Stimulated activated naive CD8-positive, alpha-beta T cell treated with anti-CD3 and anti-CD28 coated beads, Interleukin-15, Interleukin-2, amounts not matched to agents 100 ng/mL and 50 ng/mL, for 24 hours (primary cell): ENCODE data around the gene ARHGAP15.

Experiments
- H3K27ac Mint-ChIP-seq: one replicate; pipeline ENCODE4 v1.8.0; 2021; ENCODE audit warnings: mild to moderate bottlenecking, mixed read lengths
- H3K27me3 Mint-ChIP-seq: one replicate; pipeline ENCODE4 v1.8.0; 2021; ENCODE audit warnings: mixed read lengths
- H3K36me3 Mint-ChIP-seq: one replicate; pipeline ENCODE4 v1.8.0; 2021; ENCODE audit warnings: low read depth, mixed read lengths
- H3K4me1 Mint-ChIP-seq: one replicate; pipeline ENCODE4 v1.8.0; 2021; ENCODE audit warnings: low read depth, mixed read lengths
- H3K4me3 Mint-ChIP-seq: one replicate; pipeline ENCODE4 v1.8.0; 2021; ENCODE audit warnings: mild to moderate bottlenecking, mixed read lengths
- H3K9me3 Mint-ChIP-seq: one replicate; pipeline ENCODE4 v1.8.0; 2021; ENCODE audit warnings: mixed read lengths

Gene ARHGAP15

DNA sequence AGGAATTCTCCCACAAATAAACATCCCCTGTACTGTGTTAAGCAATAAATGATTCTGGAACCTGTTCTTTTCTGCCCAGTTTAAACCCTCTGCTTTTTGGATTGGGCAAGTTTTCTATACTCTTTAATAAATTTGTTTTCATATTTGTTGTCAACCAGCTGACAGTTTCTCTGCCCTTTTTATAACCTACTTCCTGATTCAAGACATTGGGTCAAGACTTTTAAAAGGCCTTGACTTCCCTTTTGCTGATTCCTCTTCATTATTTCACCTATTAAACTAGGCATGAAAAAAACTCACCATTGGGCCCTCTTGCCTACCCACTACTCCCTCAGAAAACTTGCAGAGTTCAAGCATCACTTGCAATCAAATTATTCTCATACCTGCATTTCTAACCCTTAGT is 459.5 kb downstream of the ARHGAP15 start:
- no peaks in the 10 kb centered on the region for H3K27me3 Mint-ChIP-seq
- H3K36me3 Mint-ChIP-seq, result peaks cover 58% of the 10 kb centered on the region
- peak overlapping the region; percentile 36 for H3K27ac Mint-ChIP-seq

DNA sequence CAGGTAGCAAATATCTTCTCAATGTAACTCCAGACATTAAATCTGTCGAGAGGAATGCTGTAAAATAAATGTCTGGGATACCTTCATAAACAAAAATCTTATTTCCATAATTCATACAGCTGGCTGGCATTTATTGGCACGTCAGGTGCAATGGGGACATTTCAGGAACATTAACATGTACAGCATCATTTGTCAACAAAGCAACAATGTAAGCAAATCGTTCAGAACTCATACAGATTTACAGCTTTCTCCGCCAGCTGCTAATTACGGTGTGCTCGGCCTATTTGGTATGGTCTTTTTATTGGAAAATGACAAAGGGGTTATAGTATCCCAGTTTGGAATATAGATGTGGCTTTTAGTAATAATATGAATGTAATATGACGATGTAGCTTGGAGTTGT is 464.9 kb downstream of the ARHGAP15 start:
- H3K4me1 Mint-ChIP-seq, result no peaks in the 10 kb centered on the region
- H3K36me3 Mint-ChIP-seq, result peaks cover 44% of the 10 kb centered on the region
- H3K9me3 Mint-ChIP-seq, result no peaks in the 10 kb centered on the region
- no peaks in the 10 kb centered on the region for H3K27me3 Mint-ChIP-seq
- no peak overlapping the region for H3K27ac Mint-ChIP-seq
- no peak overlapping the region for H3K4me3 Mint-ChIP-seq

More for the DNA sequence above, 459.5 kb downstream of the ARHGAP15 start:
- peaks cover 3% of the 10 kb centered on the region for H3K4me1 Mint-ChIP-seq
- peaks cover 8% of the 10 kb centered on the region for H3K9me3 Mint-ChIP-seq
- H3K4me3 Mint-ChIP-seq, result no peak overlapping the region

DNA sequence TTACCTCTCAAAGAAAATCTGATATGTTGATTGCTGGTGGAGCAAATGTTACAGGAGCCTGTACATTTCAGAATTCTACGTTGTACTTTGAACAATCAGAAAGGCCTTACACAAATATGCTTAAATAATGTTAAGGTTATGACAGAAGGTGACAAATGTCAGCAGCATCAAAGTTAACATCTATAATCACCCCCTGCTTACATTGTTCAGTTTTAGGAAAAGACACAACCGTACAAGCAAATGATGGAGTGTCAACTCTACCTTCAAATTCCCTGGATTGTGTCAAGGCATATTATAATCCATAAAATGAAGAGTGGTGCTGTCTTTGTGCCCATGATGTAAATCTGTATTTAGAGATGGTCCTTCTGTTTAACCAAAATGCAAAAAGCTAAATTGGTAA is 465.5 kb downstream of the ARHGAP15 start:
- no peak overlapping the region for H3K4me3 Mint-ChIP-seq
- H3K9me3 Mint-ChIP-seq, result no peaks in the 10 kb centered on the region
- H3K36me3 Mint-ChIP-seq, result peaks cover 49% of the 10 kb centered on the region
- H3K4me1 Mint-ChIP-seq, result no peaks in the 10 kb centered on the region
- no peak overlapping the region for H3K27ac Mint-ChIP-seq
- no peaks in the 10 kb centered on the region for H3K27me3 Mint-ChIP-seq

DNA sequence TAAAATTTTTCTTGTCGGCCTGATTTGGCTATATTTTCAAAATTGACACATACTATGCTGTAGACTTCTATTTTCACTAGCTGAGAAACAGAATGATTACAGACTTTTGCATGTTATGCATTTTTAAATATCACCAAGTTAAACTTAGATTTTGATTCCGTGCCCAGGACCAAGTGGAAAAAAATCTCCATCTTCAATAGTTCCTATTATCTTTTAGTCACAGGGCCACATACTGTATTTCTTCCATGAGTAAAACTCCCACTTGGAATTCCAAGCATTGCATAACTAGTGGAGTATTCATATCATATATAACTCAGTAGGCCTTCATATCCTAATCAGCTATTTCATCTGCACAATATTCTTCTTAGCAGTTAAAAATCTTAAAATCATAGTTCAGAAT is 470.9 kb downstream of the ARHGAP15 start:
- no peaks in the 10 kb centered on the region for H3K9me3 Mint-ChIP-seq
- H3K4me3 Mint-ChIP-seq, result no peak overlapping the region
- no peak overlapping the region for H3K27ac Mint-ChIP-seq
- no peaks in the 10 kb centered on the region for H3K4me1 Mint-ChIP-seq
- H3K27me3 Mint-ChIP-seq, result no peaks in the 10 kb centered on the region
- peaks cover 33% of the 10 kb centered on the region for H3K36me3 Mint-ChIP-seq

DNA sequence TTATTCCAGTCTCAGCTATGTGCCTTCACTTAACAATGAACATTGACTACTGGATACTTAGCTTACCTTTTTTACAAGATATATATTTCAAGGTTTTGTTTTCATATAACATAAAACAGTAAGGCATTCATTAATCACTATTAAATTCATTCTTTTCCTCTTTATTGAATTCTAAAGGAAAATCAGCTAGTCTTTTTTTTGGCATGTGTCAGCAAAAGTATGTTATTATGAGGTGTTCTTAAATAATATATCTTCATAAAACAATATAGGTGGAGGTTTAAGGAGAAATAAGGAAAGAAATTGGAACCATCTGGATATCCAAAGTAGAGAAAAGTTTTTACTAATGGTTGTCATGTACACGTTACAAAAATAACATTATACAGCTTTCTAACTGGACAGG is 472.6 kb downstream of the ARHGAP15 start:
- Mint-ChIP-seq H3K27ac (no peak overlapping the region), H3K4me3 (no peak overlapping the region), H3K4me1 (no peaks in the 10 kb centered on the region)

DNA sequence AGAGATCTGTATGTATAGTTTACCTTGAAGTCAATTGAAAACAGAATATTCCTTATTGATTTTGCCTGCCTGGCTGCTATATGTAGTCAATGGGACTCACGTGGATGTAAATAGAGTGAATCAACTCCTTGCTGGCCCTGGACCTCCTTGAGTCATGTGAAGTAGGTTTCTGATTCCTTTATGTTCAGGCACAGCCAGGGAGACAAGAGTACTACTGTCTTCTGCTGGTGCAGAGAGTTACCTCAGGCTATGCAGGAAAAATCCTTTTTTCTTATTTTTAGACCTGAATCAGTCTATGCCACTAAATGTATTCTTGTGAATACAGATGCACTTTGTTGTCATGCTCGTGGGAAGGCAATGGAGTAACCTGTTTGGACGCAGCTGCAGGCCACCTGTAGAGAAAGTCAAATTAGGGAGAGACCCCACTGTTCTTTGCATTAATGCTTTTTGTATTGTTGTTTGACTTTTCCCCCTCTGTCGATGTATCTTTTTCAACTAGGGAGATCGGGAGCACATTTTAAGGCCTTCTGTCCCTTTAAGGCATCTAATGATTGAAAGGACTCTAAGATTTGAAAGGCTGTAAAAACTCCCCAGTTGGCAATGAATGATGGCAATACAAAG is 473.9 kb downstream of the ARHGAP15 start:
- Mint-ChIP-seq H3K27me3 (no peaks in the 10 kb centered on the region), H3K4me1 (peaks cover 12% of the 10 kb centered on the region)

More for the DNA sequence above, 472.6 kb downstream of the ARHGAP15 start:
- Mint-ChIP-seq H3K9me3 (no peaks in the 10 kb centered on the region), H3K36me3 (peaks cover 28% of the 10 kb centered on the region), H3K27me3 (no peaks in the 10 kb centered on the region)

DNA sequence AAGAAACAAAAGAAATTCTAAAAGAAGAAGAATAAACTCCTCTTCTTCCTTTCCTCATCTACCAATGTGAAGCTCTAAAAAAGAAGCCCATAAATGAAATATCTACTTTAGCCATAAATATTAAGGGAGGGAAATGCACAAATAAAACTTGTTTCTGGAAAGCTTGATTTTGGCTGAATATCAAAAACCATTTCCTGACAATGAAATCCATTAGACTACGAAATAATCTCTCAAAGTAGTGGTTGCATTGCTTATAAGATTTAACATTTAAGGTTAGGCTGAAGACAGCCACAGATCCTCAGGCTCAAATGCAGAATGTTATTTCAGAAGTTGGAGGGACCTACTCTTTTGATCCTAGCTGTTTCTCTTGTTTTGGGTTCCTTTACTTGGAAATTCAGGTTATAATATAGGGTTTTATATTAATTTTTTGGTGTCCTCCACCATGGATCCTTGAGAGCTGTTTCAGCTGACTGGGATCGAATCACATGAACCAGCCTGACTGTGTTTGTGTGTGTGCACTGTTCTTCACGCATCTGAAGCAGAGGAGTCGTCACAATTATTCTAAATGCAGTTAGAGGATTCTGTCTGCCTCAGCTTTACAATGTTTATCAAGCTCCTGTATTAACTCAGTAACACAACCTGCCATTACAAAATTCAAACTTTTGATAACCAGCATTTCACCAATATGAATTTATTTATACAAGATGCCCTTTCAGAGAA is 474.8 kb downstream of the ARHGAP15 start:
- peaks cover 13% of the 10 kb centered on the region for H3K4me1 Mint-ChIP-seq
- peaks cover 20% of the 10 kb centered on the region for H3K36me3 Mint-ChIP-seq
- H3K27me3 Mint-ChIP-seq, result no peaks in the 10 kb centered on the region
- H3K9me3 Mint-ChIP-seq, result no peaks in the 10 kb centered on the region
- H3K27ac Mint-ChIP-seq, result no peak overlapping the region
- H3K4me3 Mint-ChIP-seq, result no peak overlapping the region

More for the DNA sequence above, 473.9 kb downstream of the ARHGAP15 start:
- H3K9me3 Mint-ChIP-seq, result no peaks in the 10 kb centered on the region
- no peak overlapping the region for H3K4me3 Mint-ChIP-seq
- peaks cover 22% of the 10 kb centered on the region for H3K36me3 Mint-ChIP-seq
- H3K27ac Mint-ChIP-seq, result no peak overlapping the region

DNA sequence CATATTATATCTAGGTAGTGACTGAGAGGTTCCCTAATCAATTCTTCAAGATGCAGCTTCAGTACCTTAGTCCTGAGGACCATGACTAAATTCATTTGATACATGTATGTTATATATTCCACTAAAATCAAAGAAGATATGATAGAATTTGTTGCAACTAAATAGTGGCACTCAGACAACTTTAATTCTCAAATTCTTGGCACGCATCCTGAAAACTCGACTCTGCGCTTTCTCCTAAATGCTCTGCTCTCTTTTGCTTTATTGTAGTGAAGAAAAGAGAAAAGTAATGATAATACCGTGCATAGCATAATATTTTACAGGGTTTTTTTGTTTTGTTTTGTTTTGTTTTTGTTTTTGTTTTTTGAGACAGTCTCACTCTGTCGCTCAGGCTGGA is 475.3 kb downstream of the ARHGAP15 start:
- H3K27me3 Mint-ChIP-seq, result no peaks in the 10 kb centered on the region
- H3K36me3 Mint-ChIP-seq, result peaks cover 14% of the 10 kb centered on the region
- peaks cover 14% of the 10 kb centered on the region for H3K4me1 Mint-ChIP-seq
- H3K27ac Mint-ChIP-seq, result no peak overlapping the region
- H3K4me3 Mint-ChIP-seq, result no peak overlapping the region
- H3K9me3 Mint-ChIP-seq, result no peaks in the 10 kb centered on the region

DNA sequence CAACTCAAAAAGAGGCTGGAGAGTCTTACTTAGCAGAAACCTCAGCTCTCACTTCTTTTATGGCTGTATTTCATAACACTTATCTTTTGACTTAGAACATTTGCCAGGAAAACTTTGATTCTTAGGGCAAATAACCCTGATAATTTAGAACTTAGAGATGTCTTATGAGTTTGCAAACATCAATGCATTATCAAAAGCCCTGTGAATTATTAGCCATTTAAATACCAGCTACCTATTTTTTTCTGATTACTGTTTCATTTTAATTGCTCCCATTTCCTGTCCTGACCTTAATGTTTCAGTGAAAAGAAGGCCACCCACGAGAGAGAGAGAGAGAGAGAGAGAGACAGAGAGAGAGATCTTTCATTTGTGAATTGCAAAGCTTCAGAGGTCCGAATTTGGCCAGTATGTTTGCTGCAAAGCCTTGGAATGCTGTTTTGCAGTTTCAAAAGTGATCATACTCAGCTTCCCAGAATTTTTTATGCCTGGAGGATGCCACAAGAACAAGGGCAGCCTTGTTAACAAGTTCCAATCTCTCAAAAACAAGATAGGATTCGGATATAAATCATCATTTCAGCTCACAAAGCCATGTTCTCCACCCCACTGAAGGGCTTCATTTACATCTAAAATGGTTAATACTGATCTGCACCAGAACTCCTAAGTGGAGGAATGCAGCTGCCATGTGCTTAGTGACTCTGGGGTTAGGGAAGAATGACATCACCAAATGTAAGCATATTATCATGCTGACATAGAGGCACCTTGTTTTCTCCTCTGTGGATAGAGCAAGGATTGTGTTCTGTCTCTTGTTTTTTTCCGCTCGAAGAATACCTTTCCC is 478.2 kb downstream of the ARHGAP15 start:
- Mint-ChIP-seq H3K9me3 (no peaks in the 10 kb centered on the region), H3K4me1 (peaks cover 16% of the 10 kb centered on the region), H3K27ac (no peak overlapping the region), H3K27me3 (no peaks in the 10 kb centered on the region), H3K36me3 (peaks cover 10% of the 10 kb centered on the region), H3K4me3 (no peak overlapping the region)

DNA sequence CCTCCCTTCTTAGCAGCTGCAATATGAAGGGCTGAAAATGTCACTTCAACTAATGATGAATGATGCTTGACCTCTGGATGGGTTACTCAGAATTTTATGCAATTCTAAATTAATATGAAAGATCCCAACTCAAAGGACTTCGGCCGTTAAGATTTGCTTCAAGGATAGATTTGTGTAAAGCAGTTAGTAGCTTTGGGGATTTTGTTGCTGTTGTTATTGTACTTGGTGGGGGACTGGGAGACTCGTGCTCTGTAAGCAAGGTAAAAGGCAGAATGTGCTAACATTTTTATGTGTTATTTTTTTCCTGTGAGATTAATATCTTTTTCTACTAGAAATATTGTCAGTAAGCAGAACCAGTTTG is 478.8 kb downstream of the ARHGAP15 start:
- Mint-ChIP-seq H3K9me3 (no peaks in the 10 kb centered on the region), H3K4me3 (no peak overlapping the region), H3K27me3 (no peaks in the 10 kb centered on the region), H3K36me3 (peaks cover 10% of the 10 kb centered on the region), H3K4me1 (peaks cover 16% of the 10 kb centered on the region), H3K27ac (no peak overlapping the region)

DNA sequence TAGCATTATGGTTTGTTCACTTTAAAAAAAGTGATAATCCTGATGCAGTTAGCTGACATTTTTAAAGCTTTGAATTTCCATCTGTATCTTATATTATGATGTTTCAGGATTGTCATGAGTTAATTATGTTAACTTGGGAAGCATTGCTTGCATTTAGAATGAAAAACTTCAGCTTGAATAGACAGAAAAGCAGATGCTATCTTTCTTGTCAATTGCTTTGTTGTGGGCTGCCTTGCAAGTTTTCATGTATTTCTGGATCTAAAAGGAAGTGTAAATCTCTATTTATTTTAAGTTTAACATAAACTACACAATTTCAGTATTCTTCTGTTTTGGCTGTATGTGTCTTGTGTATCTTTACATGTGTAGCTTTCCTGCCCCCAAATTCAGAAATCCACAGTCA is 479.5 kb downstream of the ARHGAP15 start:
- H3K4me1 Mint-ChIP-seq, result peaks cover 16% of the 10 kb centered on the region
- H3K36me3 Mint-ChIP-seq, result peaks cover 11% of the 10 kb centered on the region

DNA sequence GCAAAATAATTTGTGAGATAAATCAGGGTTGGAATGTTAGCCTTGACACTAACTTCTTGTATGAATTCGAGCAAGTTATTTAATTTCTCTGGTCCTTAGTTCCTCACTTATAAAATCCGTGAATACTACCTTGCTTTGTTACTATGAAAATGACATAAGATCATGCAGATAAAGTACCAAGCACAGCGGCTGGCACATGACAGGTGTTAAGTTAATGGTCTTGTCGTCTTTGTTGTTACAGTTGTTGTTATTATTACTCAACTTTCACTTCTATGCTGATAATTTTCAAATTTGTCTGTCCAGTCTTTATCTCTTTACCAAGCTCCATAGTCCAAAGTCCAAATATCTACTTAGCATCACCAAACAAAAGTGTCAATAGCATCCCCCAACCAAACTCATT is 482.1 kb downstream of the ARHGAP15 start:
- Mint-ChIP-seq H3K4me1 (peaks cover 32% of the 10 kb centered on the region), H3K9me3 (no peaks in the 10 kb centered on the region), H3K4me3 (no peak overlapping the region), H3K36me3 (peaks cover 15% of the 10 kb centered on the region), H3K27ac (no peak overlapping the region), H3K27me3 (no peaks in the 10 kb centered on the region)

More for the DNA sequence above, 479.5 kb downstream of the ARHGAP15 start:
- no peaks in the 10 kb centered on the region for H3K9me3 Mint-ChIP-seq
- H3K27me3 Mint-ChIP-seq, result no peaks in the 10 kb centered on the region
- no peak overlapping the region for H3K27ac Mint-ChIP-seq
- H3K4me3 Mint-ChIP-seq, result no peak overlapping the region

DNA sequence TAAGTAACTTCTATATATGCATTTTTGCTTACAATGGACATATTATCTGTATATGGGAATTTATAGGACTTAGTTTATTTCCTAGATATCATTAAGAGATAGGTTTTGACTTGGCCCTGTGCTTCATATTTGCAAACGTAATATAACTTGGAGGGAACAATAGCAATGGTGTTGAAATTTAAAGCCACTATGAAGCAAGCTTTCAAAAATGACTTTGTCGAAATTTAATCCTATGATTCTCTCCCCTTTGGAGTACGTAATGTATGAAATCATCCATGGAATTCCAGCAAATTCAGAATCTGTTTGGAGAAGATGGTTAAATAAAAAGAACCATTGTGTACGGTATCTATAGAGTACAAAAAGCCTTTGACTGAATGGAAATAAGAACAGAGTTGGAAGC is 486.3 kb downstream of the ARHGAP15 start:
- Mint-ChIP-seq H3K4me3 (no peak overlapping the region), H3K36me3 (peaks cover 33% of the 10 kb centered on the region), H3K4me1 (peaks cover 21% of the 10 kb centered on the region), H3K9me3 (no peaks in the 10 kb centered on the region), H3K27me3 (no peaks in the 10 kb centered on the region), H3K27ac (no peak overlapping the region)

DNA sequence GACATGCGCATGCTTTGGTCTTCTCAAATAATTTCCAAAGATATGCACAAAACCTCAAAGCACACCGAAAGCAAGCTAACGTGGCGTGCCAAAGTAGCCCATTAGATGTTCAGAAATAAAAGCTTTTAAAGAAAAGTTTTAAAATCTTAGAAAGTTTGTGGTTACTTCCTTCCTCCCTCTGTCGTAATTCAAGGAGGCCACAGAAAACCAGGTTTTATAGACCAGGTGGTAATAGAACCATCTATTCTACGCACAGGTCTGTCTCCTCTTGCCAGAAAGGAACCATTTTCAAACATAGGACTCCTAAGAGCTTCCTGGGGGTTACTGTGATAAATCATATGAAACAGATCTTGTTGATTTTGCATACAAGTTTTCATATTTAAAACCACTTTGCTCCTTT is 487.2 kb downstream of the ARHGAP15 start:
- no peak overlapping the region for H3K27ac Mint-ChIP-seq
- H3K27me3 Mint-ChIP-seq, result no peaks in the 10 kb centered on the region
- H3K9me3 Mint-ChIP-seq, result no peaks in the 10 kb centered on the region
- no peak overlapping the region for H3K4me3 Mint-ChIP-seq
- peaks cover 21% of the 10 kb centered on the region for H3K4me1 Mint-ChIP-seq
- H3K36me3 Mint-ChIP-seq, result peaks cover 30% of the 10 kb centered on the region

DNA sequence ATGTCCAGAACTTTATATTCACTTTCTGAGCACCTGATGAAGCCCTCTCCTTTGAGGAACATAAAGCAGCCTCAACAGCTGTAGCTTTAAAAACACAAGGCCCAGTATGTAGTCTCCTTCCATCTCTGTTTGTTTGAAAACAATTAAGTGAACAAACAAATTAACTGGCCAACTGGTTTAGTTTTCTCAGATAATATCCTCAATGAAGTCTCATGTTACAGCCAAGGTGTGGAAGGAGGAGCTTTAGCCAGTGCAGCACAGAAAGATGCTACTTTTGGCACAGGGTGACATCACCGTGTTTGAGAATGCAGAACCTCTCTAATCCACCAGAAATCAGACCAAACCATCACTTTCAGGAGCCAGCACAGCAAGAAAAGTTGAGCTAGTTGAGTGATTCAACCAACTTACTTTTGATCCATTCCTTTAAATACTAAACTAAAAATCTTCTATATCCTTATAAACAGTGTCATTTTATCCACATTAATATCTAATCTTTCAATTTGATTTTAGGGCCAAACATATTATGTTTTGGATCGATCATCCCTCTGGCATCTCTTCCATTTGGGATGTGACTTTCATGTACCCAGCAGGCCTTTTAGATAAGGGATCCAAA is 488.7 kb downstream of the ARHGAP15 start:
- Mint-ChIP-seq H3K4me1 (peaks cover 21% of the 10 kb centered on the region), H3K27ac (no peak overlapping the region), H3K36me3 (peaks cover 37% of the 10 kb centered on the region)

More for the DNA sequence above, 488.7 kb downstream of the ARHGAP15 start:
- no peaks in the 10 kb centered on the region for H3K27me3 Mint-ChIP-seq
- H3K9me3 Mint-ChIP-seq, result no peaks in the 10 kb centered on the region
- no peak overlapping the region for H3K4me3 Mint-ChIP-seq
